Stimulated activated CD8-positive, alpha-beta memory T cell treated with anti-CD3 and anti-CD28 coated beads, Interleukin-2, amount 100 ng/mL, for 48 hours (primary cell): Measurements from ENCODE around the gene GMCL2.

Experiments
- DNase-seq, 2 donors: peaks; one replicate each; pipeline ENCODE4 v3.0.0-alpha.2; 2020; ENCODE audit warnings: low read depth in 2 of 2

The GMCL2 gene

DNA sequence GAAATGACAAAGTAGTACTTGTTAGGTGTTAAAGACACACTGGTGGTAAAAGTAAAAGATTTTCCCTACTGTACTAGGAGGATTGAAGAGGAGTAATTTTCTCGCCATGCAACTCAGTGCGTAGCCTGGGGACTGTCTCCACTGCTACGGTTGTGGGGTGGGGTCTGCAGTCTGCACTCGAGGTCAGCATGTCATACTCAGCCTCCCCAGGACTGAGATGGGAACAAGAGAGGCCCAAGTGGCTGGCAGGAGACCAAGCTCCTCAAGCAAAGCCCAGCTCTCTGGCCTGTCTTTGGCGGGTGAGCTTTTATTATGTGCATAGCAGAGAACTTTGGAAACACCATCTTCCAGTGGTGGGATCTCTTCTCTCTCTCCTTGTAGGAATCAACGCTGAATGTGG lies 43.9 kb downstream of the GMCL2 start:
- no peak for DNase-seq

DNA sequence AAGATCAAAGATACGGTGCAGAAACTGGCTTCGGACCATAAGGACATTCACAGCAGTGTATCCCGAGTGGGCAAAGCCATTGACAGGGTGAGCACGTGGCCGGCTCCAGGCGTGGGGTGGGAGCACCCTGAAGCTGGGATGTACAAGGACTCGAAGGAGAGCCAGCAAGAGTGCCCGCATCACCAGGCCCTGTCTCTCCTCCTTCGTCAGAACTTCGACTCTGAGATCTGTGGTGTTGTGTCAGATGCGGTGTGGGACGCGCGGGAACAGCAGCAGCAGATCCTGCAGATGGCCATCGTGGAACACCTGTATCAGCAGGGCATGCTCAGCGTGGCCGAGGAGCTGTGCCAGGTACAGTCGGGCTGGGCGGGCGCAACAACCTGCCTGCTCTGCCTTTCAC lies 44.5 kb downstream of the GMCL2 start:
- DNase-seq: no peak

DNA sequence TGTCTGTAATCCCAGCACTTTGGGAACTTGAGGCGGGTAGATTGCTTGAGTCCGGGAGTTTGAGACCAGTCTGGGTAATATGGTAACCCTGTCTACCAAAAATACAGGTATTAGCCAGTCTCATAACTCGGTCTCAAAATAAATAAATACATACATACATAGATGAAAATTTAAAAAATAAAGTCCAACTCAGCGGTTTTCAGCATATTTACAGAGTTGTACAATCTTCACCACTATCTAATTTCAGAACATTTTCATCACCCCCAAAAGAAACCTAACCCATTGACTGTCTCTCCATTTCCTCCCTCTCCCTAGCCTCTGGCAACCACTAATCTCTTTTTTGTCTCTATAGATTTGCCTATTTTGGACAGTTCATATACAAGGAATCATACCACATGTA lies 45.6 kb downstream of the GMCL2 start:
- DNase-seq: no peak

DNA sequence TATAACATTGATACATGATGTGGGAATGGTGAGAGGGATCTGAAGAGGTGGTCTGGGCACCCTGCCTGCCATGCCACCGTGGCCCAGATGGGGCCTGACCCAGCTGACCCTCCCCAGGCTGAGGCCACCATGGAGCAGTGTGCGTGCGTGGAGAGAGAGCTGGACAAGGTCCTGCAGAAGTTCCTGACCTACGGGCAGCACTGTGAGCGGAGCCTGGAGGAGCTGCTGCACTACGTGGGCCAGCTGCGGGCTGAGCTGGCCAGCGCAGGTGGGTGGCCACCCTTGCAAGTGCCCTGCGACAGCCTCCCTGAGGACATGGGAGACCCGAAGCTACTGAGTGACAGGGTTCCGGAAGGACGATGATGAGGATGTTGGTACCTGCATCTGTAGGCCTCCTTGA lies 49.2 kb downstream of the GMCL2 start:
- DNase-seq: no peak

DNA sequence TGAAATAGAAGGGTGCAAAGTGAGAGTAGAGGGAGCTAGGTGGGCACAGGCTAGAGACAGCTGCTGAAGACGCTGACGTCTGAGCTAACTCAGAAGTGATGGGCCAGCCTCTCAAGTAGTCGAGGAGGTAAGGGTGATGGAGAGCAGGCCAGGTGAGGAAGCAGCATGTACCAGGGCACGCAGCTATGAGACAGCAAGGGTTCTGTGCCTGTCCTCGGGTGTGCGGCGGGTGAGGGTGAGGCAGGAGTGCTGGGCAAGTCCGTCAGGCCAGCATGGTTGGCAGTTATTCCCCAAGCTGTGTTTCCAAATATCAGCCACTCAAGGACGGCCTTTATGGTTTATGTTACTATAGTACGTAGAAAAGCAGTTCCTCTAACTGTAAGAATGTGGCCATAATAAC lies 50.2 kb downstream of the GMCL2 start:
- no peak for DNase-seq
